Skin of body (tissue), 2 donors: ENCODE measurements around the gene TMPRSS15. TPM values are rescaled to one million over a fixed set of nuclear protein-coding genes. Genes with fewer than 3 reads are reported as not detected.

ENCODE experiments used
- DNase-seq: peaks from one replicate; lab custom pipeline; 2025; lab: John Stamatoyannopoulos, UW
- total RNA-seq: library from RNA; depleted of rRNA; stranded (reverse); fragments of >200 nt; gene quantifications from one replicate; pipeline ENCODE4 v1.2.3, GENCODE V29; 2014

TMPRSS15 gene
- total RNA-seq, 1 donor from 2014 or later, result 0.10 TPM

DNA sequence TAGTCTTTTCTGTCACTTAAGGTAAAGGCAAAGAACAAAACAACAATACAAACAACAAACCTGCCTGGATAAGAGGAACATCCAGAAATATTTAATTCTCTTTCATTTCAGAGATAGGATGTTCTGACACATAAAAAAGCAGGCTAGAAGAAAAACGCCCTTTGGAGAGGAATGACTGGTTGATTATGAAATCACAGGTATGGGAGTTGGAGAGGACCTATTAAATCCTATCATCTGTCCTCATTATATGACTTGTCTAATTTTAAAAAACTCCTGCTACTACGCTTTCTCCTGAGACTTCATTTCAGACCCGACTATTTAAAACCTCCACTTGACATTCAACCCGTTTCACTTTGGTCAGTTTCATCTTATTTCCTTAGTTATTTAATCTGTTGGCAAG lies 54.1 kb downstream of the TMPRSS15 start:
- no peak for DNase-seq

DNA sequence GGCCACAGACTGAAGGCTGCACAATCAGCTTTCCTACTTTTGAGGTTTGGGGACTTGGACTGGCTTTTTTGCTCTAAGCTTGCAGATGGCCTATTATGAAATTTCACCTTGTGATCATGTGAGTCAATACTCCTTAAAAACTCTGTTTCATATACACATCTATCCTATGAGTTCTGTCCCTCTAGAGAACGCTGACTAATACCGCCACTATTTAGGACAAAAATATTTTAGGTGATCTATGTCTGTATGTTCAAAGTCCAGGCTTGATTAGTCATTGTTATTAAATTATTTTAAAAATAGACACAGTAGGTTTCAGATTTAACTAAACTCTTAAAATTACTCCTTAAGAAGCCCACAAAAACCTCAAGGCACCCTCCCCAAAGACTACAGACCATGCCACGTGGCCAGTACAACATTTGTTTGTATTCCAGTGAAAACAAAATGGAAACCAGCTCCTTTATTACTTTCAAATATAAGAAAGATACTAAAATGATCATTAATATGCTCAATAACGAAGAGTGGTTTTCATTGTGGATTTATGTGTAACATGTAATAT lies 63.1 kb downstream of the TMPRSS15 start:
- DNase-seq, result no peak

GRCh38 chr21:18335651-18336236 lies 67.8 kb downstream of the TMPRSS15 start:
- DNase-seq, result no peak

DNA sequence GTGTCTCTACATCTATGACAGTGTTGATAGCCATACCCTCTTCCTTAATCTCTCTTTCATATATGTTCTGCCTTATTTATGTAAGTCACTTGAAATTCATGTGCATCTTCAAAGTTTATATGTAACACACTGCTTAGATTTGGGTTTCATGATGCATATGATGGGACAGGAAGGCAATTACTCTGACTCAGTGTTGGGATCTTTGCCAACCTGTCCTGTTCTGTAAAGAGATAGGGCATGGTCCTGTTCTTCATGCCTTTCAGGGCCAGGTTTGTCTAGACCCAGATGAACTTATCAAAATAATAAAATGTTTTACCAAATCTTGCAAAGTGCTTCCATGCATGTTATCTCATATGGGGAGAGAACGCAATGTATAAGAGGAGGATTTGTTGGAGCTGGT lies 69.5 kb downstream of the TMPRSS15 start:
- DNase-seq, result no peak

DNA sequence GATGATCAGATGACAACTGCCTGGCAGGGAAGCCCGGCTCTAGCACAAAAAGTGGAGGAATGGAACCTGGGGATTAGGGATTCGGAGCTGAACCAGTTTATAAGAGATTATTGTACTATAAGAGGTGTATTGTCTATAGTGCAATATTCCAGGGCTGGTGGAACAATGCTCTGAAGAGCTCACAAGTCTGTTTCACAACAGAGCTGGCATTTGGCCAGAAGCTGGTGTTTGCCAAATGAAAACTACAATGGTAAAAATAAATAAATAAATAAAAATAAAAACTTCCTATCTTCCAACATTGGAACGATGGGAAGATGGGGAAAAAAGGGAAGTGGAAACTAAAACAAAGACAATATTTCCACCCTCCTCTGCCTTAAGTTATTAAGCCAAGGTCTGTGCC lies 85.4 kb downstream of the TMPRSS15 start:
- DNase-seq, result no peak

DNA sequence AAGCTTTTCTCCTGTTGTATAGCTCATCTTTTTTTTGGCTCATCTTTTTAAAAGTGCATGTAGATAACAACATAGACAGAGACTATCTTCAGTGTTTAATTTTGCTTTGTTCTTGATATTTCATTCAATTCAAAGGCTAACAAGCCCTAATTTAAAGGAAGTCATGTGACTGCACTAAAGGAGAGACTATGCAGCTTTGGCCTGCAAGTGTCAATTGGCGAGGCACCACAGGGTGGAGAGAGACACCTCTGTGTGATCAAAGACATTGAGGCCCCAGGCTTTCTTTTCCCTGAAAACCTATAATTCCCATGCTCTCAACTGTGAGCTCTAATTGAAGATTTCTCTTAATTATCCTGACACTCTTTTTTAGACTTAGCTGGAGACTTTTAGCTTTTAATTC lies 105.4 kb downstream of the TMPRSS15 start:
- DNase-seq, result no peak

- no peak for DNase-seq
Observed at GRCh38 chr21:18294100-18294499, 109.5 kb downstream of the TMPRSS15 start.

DNA sequence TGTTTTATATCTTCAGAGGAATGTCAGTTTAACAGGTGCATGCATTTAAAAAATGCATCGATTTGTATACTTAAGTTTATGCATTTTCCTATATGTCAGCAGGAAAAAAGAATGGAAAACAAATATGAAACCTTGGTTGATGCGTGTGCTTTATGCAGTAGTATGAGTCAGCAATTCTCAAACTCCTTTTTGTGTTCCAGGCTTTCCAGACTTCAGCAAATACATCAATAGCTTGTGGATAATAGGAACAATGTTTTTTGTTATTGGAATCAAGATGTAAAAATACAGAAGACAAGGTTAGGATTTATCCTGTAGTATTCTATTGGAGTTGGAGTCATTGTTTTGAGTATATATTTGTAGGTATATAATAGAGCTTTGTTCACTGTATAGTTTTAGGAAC lies 113.7 kb downstream of the TMPRSS15 start:
- DNase-seq, result no peak

GRCh38 chr21:18285379-18285778 lies 118.2 kb downstream of the TMPRSS15 start:
- no peak for DNase-seq

GRCh38 chr21:18275781-18276180 lies 127.8 kb downstream of the TMPRSS15 start:
- DNase-seq, result no peak

DNA sequence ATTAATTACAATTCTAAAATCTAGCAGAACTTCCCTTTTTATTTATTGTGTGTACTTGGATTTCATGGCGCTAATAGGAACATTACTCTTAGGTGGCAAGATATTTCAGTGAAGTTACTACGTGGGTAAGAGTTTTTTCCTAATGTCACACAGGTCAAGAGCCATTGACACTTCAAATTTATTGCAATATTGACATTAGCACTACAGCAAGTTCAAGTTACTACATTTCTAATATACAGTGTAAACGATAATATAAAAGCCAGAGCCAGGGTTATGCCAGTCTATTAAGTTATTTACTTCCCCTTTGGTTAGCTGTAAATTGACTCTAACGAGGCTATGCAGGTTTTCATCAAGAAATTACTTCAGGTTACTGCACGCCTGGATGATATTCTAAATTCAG lies 129.2 kb downstream of the TMPRSS15 start:
- no peak for DNase-seq

- no peak for DNase-seq
Observed at GRCh38 chr21:18273400-18273799, 130.2 kb downstream of the TMPRSS15 start.

DNA sequence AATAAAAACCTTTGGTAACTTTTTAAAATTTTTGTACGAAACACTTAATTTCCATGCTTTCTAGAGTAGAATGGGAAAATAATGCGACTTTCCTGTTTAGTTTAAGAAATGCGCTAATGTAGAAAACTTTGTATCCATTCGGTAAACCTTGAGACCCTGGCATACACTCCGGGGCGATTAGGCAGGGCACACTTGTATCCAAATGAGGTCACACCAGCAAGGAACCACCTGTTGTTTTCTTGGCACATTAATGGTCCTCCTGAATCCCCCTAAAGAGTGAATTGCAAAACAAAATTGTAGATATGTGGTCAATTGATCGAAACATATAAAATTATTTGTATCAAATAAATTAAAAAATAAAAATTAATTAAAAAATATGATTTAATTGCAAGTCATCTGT lies 133.7 kb downstream of the TMPRSS15 start:
- no peak for DNase-seq

DNA sequence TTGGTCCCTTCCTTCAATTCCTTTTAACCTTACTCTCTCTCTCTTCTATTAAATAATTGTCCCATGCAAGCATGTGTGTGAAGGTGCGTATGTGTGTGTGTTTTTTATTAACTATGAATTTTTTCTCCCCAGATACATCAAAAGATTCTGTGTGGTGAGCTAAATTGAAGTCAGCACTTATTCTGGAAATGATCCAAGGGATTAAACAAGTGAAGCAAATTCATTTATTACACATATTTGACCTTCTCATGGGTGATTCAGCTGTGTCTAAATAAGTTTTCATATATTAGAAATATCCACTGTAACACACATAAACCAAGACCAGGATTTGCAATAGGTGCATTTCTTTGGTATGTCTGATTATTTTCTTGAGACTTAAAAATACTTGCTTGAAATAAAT lies 134.7 kb downstream of the TMPRSS15 start:
- DNase-seq, result no peak

- DNase-seq, result no peak
Observed at GRCh38 chr21:18267496-18267895, 136.1 kb downstream of the TMPRSS15 start.

DNA sequence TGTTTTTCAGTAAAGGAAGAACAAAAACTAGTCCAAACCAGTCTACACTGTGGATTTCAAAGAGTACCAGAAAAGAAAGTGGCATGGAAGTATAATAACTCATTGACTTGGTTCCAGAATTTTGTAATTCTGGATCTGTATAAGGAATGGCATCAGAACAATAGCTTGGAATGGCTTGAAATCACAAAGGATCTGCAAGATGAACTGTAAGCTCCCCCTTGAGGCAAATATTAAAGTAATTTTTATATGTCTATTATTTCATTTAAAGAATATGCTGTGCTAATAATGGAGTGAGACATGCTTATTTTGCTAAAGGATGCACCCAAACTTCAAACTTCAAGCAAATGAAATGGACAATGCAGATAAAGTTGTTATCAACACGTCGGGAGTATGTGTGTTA lies 137.6 kb downstream of the TMPRSS15 start:
- DNase-seq, result no peak

- DNase-seq, result no peak
Observed at GRCh38 chr21:18253799-18254198, 149.8 kb downstream of the TMPRSS15 start.

- peak; percentile 69 for DNase-seq
Observed at GRCh38 chr21:18253221-18253620, 150.4 kb downstream of the TMPRSS15 start.

DNA sequence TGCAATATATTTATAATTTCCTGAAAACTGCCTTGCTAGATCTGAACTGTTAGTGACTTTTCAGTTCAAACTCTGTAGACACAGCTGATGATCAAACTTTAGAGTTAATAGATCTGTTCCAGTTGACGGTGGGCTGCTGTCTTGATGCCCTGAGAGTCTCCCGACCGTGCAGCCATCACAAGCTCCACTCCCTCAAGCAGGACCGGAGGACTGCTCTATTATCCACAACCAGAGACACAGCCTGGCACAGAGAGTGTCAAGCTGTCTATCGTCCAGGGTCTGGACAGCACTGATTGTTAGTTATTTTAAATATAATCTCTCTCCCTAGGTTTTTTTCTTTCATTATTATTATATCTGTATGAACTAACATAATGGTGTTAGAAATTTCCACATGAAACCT lies 150.9 kb downstream of the TMPRSS15 start:
- peak; percentile 56 for DNase-seq

- peak; percentile 79 for DNase-seq
Observed at GRCh38 chr21:18252256-18252655, 151.3 kb downstream of the TMPRSS15 start.

- no peak for DNase-seq
Observed at GRCh38 chr21:18251065-18251464, 152.5 kb downstream of the TMPRSS15 start.

DNA sequence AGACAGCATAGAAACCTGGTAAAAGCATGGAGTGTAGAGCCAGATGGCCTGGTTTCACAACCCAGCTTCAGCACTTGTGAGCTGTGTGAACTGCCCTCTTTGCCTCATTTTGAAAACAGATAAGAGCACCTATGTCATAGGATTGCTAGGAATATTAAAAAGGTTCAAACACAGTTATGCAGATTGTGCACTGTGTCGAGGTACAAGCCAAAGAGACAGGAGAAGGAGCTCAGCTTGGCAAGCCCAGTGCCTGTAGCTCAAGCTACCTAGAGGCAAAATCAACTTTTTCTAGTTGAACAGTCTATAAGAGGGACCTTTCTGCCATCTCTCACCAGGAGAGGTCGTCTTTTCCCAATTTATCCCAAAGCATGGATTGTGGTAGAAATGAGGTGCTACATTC lies 153.9 kb downstream of the TMPRSS15 start:
- no peak for DNase-seq

GRCh38 chr21:18248171-18248570 lies 155.4 kb downstream of the TMPRSS15 start:
- no peak for DNase-seq

- DNase-seq, result peak; percentile 25
Observed at GRCh38 chr21:18245464-18245967, 158.1 kb downstream of the TMPRSS15 start.
